ENCODE measurements around the gene CCDC33. TPM values are rescaled to one million over a fixed set of nuclear protein-coding genes. Genes with fewer than 3 reads are reported as not detected.

Gene CCDC33
- total RNA-seq, 1 donor from 2014 or later = 0.25 TPM

DNA sequence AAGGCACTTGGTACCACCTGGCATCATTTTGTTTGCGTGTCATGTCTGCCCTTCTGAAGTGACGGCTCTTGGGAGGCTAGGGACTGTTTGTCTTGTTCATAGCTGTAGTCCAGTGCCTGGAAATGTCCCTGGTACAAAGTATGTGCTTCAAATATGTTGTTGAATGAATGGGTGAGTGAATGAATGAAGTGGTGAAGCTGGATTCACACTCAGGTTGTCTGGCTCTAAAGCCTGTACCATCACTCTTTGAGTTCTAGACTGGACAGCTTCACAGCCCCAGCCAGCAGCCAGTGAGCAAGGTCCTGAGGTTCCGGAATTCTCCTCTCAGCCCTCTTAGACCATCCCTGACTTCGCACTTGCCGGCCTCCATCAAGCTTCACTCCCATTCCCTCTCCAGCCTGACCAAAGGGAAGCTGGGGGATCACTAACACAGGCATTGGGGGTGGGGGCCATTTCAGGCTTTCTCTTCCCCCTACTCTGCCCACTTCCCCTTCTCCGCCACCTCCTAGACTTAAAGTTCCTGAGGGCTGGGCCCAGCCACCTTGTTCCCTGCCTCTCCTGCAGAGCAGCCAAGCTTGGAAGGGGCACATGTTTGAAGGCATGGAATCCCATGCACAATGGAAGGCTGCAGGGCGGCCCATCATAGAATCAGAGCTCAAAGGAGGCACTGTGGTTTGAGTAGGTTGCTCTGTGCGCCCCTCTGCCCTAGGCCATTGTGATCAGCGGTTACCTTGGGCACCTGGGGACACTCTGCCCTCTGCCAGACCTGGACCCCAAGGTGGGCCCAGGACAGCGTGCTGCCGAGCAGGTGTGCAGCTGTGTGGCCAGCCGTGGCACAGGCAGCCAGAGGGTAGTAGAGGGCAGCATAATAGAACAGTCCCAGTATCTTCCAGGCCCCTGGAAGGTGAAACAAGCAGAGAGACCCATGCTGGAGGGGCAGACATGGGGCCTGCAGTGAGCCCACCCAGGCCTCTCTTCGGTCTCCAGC, 41.3 kb upstream of the CCDC33 start:
- TF ChIP-seq, protein P1, sequence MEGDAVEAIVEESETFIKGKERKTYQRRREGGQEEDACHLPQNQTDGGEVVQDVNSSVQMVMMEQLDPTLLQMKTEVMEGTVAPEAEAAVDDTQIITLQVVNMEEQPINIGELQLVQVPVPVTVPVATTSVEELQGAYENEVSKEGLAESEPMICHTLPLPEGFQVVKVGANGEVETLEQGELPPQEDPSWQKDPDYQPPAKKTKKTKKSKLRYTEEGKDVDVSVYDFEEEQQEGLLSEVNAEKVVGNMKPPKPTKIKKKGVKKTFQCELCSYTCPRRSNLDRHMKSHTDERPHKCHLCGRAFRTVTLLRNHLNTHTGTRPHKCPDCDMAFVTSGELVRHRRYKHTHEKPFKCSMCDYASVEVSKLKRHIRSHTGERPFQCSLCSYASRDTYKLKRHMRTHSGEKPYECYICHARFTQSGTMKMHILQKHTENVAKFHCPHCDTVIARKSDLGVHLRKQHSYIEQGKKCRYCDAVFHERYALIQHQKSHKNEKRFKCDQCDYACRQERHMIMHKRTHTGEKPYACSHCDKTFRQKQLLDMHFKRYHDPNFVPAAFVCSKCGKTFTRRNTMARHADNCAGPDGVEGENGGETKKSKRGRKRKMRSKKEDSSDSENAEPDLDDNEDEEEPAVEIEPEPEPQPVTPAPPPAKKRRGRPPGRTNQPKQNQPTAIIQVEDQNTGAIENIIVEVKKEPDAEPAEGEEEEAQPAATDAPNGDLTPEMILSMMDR (IDR thresholded peaks at IDR 0.05; ENCODE audit: insufficient read depth, low read length, poor library complexity, severe bottlenecking) = no peak
- no peak for DNase-seq (ENCODE audit: low read depth)
- Histone ChIP-seq H3K36me3 (ENCODE audit: control insufficient read depth, insufficient read depth, low read length) (no peaks in the 10 kb centered on the region), H3K4me3 (ENCODE audit: low read depth, low read length) (no peak overlapping the region), H3K27me3 (ENCODE audit: control insufficient read depth, insufficient read depth, low read length) (no peaks in the 10 kb centered on the region)

DNA sequence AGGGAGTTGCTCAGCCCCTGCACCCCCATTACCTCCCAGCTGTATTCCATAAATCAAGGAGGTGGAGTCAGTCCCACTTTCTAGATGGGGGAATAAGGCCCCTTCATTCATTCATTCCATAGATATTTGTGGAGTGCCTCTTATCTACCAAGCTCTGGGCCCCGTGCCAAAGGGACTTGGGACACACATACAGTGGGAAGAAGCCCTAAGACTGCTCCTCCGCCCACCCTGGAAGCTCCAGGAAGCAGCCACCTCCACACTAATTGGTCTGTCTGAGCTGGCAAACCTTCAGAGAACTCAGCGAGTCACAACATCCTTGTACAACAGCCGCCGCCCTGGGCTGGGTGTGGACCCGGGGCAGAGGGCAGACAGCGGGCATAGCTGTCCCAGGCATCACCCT, 40.0 kb upstream of the CCDC33 start:
- DNase-seq (ENCODE audit: low read depth) = no peak

DNA sequence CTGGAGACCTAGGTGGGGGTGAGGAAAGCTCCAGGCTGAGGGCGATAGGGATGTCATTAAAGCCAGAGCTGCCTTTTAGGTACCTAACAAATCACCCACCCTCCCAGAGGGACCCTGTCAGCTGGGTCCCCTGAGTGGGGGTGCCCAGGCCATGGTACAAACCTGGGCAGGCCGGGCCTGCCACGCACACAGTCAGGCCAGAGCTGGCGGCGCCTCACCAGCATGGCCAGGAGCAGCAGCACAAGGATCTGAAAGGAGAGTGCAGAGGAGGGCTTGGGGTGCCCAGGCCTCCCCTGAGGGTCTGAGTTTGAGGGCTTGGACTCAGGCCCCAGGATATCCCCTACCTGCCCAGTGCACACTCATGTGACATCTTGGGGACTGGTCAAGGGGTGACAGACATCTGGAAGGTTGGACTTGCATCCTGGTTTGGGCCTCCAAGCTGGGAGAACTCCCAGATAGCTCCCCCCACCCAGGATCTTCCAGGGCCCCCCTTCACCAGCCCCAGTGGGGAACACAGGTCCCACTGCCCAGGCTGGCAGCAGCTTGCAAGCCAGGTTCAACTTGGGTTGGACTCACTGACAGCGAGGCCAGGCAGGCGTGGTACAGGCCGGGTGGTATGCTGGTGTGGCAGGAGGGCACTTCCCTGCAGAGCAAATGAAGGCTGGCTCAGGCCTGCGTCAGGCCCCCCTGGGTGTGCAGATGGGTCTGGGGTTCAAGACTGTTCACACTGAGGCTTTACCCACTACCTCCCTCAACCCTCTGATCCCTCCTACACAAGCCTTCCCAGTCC, 38.8 kb upstream of the CCDC33 start:
- TF ChIP-seq, protein P1 (IDR thresholded peaks at IDR 0.05; ENCODE audit: insufficient read depth, low read length, poor library complexity, severe bottlenecking) = no peak
- Histone ChIP-seq H3K36me3 (ENCODE audit: control insufficient read depth, insufficient read depth, low read length) (no peaks in the 10 kb centered on the region), H3K27me3 (ENCODE audit: control insufficient read depth, insufficient read depth, low read length) (no peaks in the 10 kb centered on the region), H3K4me3 (ENCODE audit: low read depth, low read length) (no peak overlapping the region)
- DNase-seq (ENCODE audit: low read depth) = no peak

More for the DNA sequence above, 40.0 kb upstream of the CCDC33 start:
- no peaks in the 10 kb centered on the region for H3K36me3 ChIP-seq (ENCODE audit: control insufficient read depth, insufficient read depth, low read length)
- H3K27me3 ChIP-seq (ENCODE audit: control insufficient read depth, insufficient read depth, low read length) = no peaks in the 10 kb centered on the region
- TF ChIP-seq, protein P1 (IDR thresholded peaks at IDR 0.05; ENCODE audit: insufficient read depth, low read length, poor library complexity, severe bottlenecking) = no peak
- no peak overlapping the region for H3K4me3 ChIP-seq (ENCODE audit: low read depth, low read length)

DNA sequence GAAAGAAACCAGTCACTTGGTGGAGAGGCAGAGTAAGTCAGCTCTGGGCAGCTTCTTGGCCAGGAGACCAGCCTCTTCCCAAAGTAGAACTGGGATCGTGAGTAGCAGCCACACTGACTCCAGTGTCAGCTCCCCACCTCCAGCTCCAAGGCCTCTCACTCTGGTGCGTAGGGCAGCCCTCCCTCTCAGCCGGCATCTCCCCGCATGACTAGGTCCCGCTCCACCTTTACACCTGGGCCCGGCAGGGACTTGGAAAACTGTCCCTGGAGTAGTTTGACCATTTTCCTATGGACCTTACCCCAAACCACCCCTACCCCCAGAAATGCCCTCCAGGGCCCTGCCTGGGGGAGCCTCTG, 36.9 kb upstream of the CCDC33 start:
- Histone ChIP-seq H3K36me3 (ENCODE audit: control insufficient read depth, insufficient read depth, low read length) (no peaks in the 10 kb centered on the region), H3K27me3 (ENCODE audit: control insufficient read depth, insufficient read depth, low read length) (no peaks in the 10 kb centered on the region), H3K4me3 (ENCODE audit: low read depth, low read length) (no peak overlapping the region)
- TF ChIP-seq, protein P1 (IDR thresholded peaks at IDR 0.05; ENCODE audit: insufficient read depth, low read length, poor library complexity, severe bottlenecking) = no peak
- no peak for DNase-seq (ENCODE audit: low read depth)

DNA sequence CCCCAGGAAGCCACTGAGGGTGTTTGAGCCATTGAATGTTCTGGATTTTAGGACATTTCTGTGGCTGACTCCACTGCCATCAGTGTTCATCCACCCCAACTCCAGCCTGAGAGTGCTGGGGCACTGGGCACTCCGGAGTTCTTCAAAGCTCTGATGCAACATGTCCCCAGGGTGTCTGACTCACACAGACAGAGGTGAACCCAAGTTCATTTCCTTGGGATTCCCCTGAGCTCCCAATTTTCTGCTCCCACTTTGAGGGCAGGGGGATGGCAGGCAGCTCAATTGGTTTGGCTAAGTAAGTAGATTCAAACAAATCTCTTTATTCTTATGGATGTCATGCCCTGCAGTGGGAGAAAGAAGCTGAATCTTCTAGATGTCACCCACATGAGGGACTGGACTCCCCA, 35.7 kb upstream of the CCDC33 start:
- H3K27me3 ChIP-seq (ENCODE audit: control insufficient read depth, insufficient read depth, low read length) = no peaks in the 10 kb centered on the region
- no peaks in the 10 kb centered on the region for H3K36me3 ChIP-seq (ENCODE audit: control insufficient read depth, insufficient read depth, low read length)
- TF ChIP-seq, protein P1 (IDR thresholded peaks at IDR 0.05; ENCODE audit: insufficient read depth, low read length, poor library complexity, severe bottlenecking) = no peak
- no peak for DNase-seq (ENCODE audit: low read depth)
- no peak overlapping the region for H3K4me3 ChIP-seq (ENCODE audit: low read depth, low read length)
